ENCODE results near the gene LCMT2. TPM values are rescaled to one million over a fixed set of nuclear protein-coding genes. Genes with fewer than 3 reads are reported as not detected.

Gene LCMT2
- total RNA-seq, 1 experiment from 2014 or later = 12.1 TPM

- no peaks in the 10 kb centered on the region; the same call in 1 of the 2 replicates for H3K4me1 ChIP-seq (ENCODE audit: control insufficient read depth, insufficient read depth, low read length)
- CTCF ChIA-PET = interaction anchor here (0.6 to 4.0 kb wide), 12 partner anchors 17 to 548 kb away, joined by 3 to 49 read pairs (median 4); partner anchors contain the start of gene CDAN1
- no TSS peak for BruUV-seq (replicated peaks)
- peak; percentile 75 for ATAC-seq
- H3K9me3 ChIP-seq (ENCODE audit: control insufficient read depth, insufficient read depth, low read depth, low read length) = no peaks in the 10 kb centered on the region
- H3K4me3 ChIP-seq (ENCODE audit: low read depth in 2 of 2, low read length in 2 of 2) = peak overlapping the region in 1 of 2 experiments; percentile 23; a peak in 2 of 4 replicates
- no peaks in the 10 kb centered on the region for H3K36me3 ChIP-seq (ENCODE audit: control insufficient read depth, insufficient read depth, low read length)
- H3K27ac ChIP-seq (ENCODE audit: low read length) = no peak overlapping the region
- POLR2A ChIA-PET = interaction anchor here (0.6 to 0.7 kb wide), 2 partner anchors 9 to 60 kb away, joined by 3 to 4 read pairs; no protein-coding TSS in a partner anchor
- intact Hi-C loops (cut with micrococcal nuclease; ENCODE audit: unreplicated experiment) (loop anchor here (1.0 kb wide), 1 partner anchor 60 kb away; no protein-coding TSS in a partner anchor), in situ Hi-C loops (cut with HindIII; ENCODE audit: low pct_unique_long_range_greater_than_20kb, low sequenced_read_pairs) (no loop called here)
- TF ChIP-seq CTCF (IDR thresholded peaks at IDR 0.05) (peak; percentile 88), REST (IDR thresholded peaks at IDR 0.05; ENCODE audit: insufficient read depth in 1 of 2, low read depth in 2 of 2, low read length in 1 of 2) (no peak)
- H3K27me3 ChIP-seq (ENCODE audit: control insufficient read depth, insufficient read depth, low read length) = no peaks in the 10 kb centered on the region
- DNase-seq (ENCODE audit: low read depth, low spot score) = peak; percentile 67
Measured at GRCh38 chr15:43285609-43286037, 44.8 kb downstream of the LCMT2 start.

- ATAC-seq (no peak), DNase-seq (ENCODE audit: low read depth, low spot score) (no peak)
- POLR2A ChIA-PET = no interaction called here
- Histone ChIP-seq H3K9me3 (ENCODE audit: control insufficient read depth, insufficient read depth, low read depth, low read length) (no peaks in the 10 kb centered on the region), H3K4me1 (ENCODE audit: control insufficient read depth, insufficient read depth, low read length) (no peaks in the 10 kb centered on the region; the same call in 1 of the 2 replicates), H3K27ac (ENCODE audit: low read length) (no peak overlapping the region), H3K4me3 (ENCODE audit: low read depth in 2 of 2, low read length in 2 of 2) (no peak overlapping the region), H3K27me3 (ENCODE audit: control insufficient read depth, insufficient read depth, low read length) (no peaks in the 10 kb centered on the region), H3K36me3 (ENCODE audit: control insufficient read depth, insufficient read depth, low read length) (no peaks in the 10 kb centered on the region)
- in situ Hi-C loops (cut with HindIII; ENCODE audit: low pct_unique_long_range_greater_than_20kb, low sequenced_read_pairs) = no loop called here
- CTCF ChIA-PET = interaction anchor here (2.4 kb wide), 1 partner anchor 58 kb away, joined by 9 read pairs; no protein-coding TSS in a partner anchor
- no peak for TF ChIP-seq SIN3A (IDR thresholded peaks at IDR 0.05; ENCODE audit: borderline replicate concordance, insufficient read depth, low read depth, low read length)
- TF ChIP-seq TCF7L2 (IDR thresholded peaks at IDR 0.05; ENCODE audit: low read depth, low read length) = no peak
- no peak for TF ChIP-seq REST (IDR thresholded peaks at IDR 0.05; ENCODE audit: insufficient read depth in 1 of 2, low read depth in 2 of 2, low read length in 1 of 2)
- BruUV-seq (replicated peaks) = no TSS peak
- intact Hi-C loops (cut with micrococcal nuclease; ENCODE audit: unreplicated experiment) = no loop called here
Measured at GRCh38 chr15:43283526-43283925, 46.8 kb downstream of the LCMT2 start.

All from Panc1 (cell line).